HG03025 (cell line): ENCODE measurements around the gene NRIP2.

ENCODE experiments used
- ATAC-seq: cut with Tn5 transposase; IDR thresholded peaks from one replicate; pipeline ENCODE4 v1.9.1; 2021; ENCODE audit warnings: mild to moderate bottlenecking, moderate library complexity; ENCODE audit not compliant: unreplicated experiment, low FRiP score

NRIP2 gene

GRCh38 chr12:2812290-2813213, 22.3 kb downstream of the NRIP2 start, which contains the start of gene ITFG2:
Gene ITFG2 (plus strand): TSS chr12:2812668. CDS start chr12:2812761, 93 bp downstream.
- peak; percentile 94 for ATAC-seq

GRCh38 chr12:2811801-2812200, 23.0 kb downstream of the NRIP2 start:
- ATAC-seq, result no peak

GRCh38 chr12:2806700-2807099, 28.1 kb downstream of the NRIP2 start:
- ATAC-seq, result no peak

- no peak for ATAC-seq
Observed at GRCh38 chr12:2805143-2805520, 29.7 kb downstream of the NRIP2 start.

GRCh38 chr12:2804393-2805142, 30.3 kb downstream of the NRIP2 start:
- no peak for ATAC-seq

GRCh38 chr12:2803635-2804392, 31.0 kb downstream of the NRIP2 start:
- ATAC-seq, result no peak

GRCh38 chr12:2801044-2801783, 33.6 kb downstream of the NRIP2 start:
- ATAC-seq, result no peak

GRCh38 chr12:2800046-2800570, 34.7 kb downstream of the NRIP2 start:
- ATAC-seq, result no peak

- ATAC-seq, result no peak
Observed at GRCh38 chr12:2797721-2798418, 37.0 kb downstream of the NRIP2 start.

- ATAC-seq, result no peak
Observed at GRCh38 chr12:2796187-2796666, 38.6 kb downstream of the NRIP2 start.

- ATAC-seq, result peak; percentile 61
Observed at GRCh38 chr12:2795291-2796186, 39.3 kb downstream of the NRIP2 start.

GRCh38 chr12:2794736-2795289, 40.0 kb downstream of the NRIP2 start, which contains the start of gene FKBP4:
Gene FKBP4 (plus strand): TSS chr12:2794970. CDS start chr12:2795140, 170 bp downstream.
- peak; percentile 77 for ATAC-seq

GRCh38 chr12:2794191-2794735, 40.6 kb downstream of the NRIP2 start:
- no peak for ATAC-seq

GRCh38 chr12:2793561-2793960, 41.3 kb downstream of the NRIP2 start:
- no peak for ATAC-seq

GRCh38 chr12:2792671-2793500, 41.9 kb downstream of the NRIP2 start:
- ATAC-seq, result no peak

- no peak for ATAC-seq
Observed at GRCh38 chr12:2791089-2791488, 43.7 kb downstream of the NRIP2 start.

- ATAC-seq, result no peak
Observed at GRCh38 chr12:2785017-2785416, 49.8 kb downstream of the NRIP2 start.
